HepG2 (cell line): Measurements from ENCODE around the gene C19orf44. TPM values are rescaled to one million over a fixed set of nuclear protein-coding genes. Genes with fewer than 3 reads are reported as not detected.

Experiments used
- ATAC-seq: fragments of 200-7000 bp; cut with Tn5 transposase; 3 replicates; pipeline ENCODE4 v1.9.1; 2020; ENCODE audit warnings: mild to moderate bottlenecking, moderate library complexity
- BruUV-seq: library from RNA; stranded (reverse); fragments of 400-500 nt; replicated peaks from 2 replicates; lab custom pipeline; 2021; lab: Mats Ljungman, UMichigan
- CTCF ChIA-PET: fragments of 300-600 bp; formaldehyde crosslinking; extraction: SDS; loops from one replicate; lab custom pipeline; 2021; ENCODE audit warnings: low total read pairs, inconsistent platforms, low intra/inter-chr PET ratio; lab: Yijun Ruan, JAX
- POLR2A ChIA-PET: fragments of 350-600 bp; sonication (Branson Sonifier 250); formaldehyde crosslinking; loops from one replicate; lab custom pipeline; 2020; ENCODE audit warnings: antibody characterized with exemption, inconsistent platforms; lab: Yijun Ruan, JAX
- DNase-seq: peaks from one replicate; pipeline ENCODE4 v3.0.0-alpha.2; 2015; ENCODE audit warnings: low spot score
- FAIRE-seq: peaks from 3 replicates; lab custom pipeline; 2011; peaks lifted over from hg19 to GRCh38; lab: Jason Lieb, UNC
- H2AFZ ChIP-seq: one replicate; pipeline ENCODE4 v1.6.1; 2011; ENCODE audit warnings: low read length, inconsistent platforms
- H3K27ac ChIP-seq: fragments of 300-600 bp; 3 replicates; pipeline ENCODE4 v1.8.0; 2011; ENCODE audit warnings: mixed run types, mild to moderate bottlenecking, mixed read lengths, low read length, inconsistent platforms; ENCODE audit not compliant: insufficient read depth; ENCODE audit errors: extremely low read length
- H3K27me3 ChIP-seq, 2 experiments: fragments of 200-600 bp in 1 of 2; 2 replicates in 1 of 2; 3 replicates in 1 of 2; pipeline versions ENCODE4 v1.6.0 to v1.8.0; 2011; ENCODE audit warnings: low read length in 2 of 2, mild to moderate bottlenecking in 2 of 2, moderate library complexity in 2 of 2, inconsistent platforms in 1 of 2; ENCODE audit not compliant: insufficient read depth in 2 of 2, control insufficient read depth in 1 of 2
- H3K36me3 ChIP-seq, 2 experiments: fragments of 200-600 bp in 1 of 2; replicated peaks in 1 of 2; 2 replicates in 1 of 2; 3 replicates in 1 of 2; pipeline versions ENCODE4 v1.5.1 to v1.8.0; 2011; ENCODE audit warnings: low read length in 2 of 2, inconsistent platforms in 1 of 2; ENCODE audit not compliant: insufficient read depth in 2 of 2, control insufficient read depth in 1 of 2
- H3K4me1 ChIP-seq: 2 replicates; pipeline ENCODE4 v1.5.1; 2012; ENCODE audit warnings: low read length, inconsistent platforms; ENCODE audit not compliant: insufficient read depth
- H3K4me2 ChIP-seq: 2 replicates; pipeline ENCODE4 v1.6.0; 2011; ENCODE audit warnings: low read depth, low read length, inconsistent platforms
- H3K4me3 ChIP-seq, 3 experiments: fragments of 200-600 bp in 1 of 3; sonication (generic), shearing (Covaris generic) in 1 of 3; replicated peaks in 1 of 3; 2 replicates each; pipeline ENCODE4 v1.5.1; 2011 to 2016; ENCODE audit warnings: low read length in 3 of 3, inconsistent platforms in 2 of 3, low read depth in 2 of 3, mild to moderate bottlenecking in 2 of 3, control low read depth in 1 of 3, mixed read lengths in 1 of 3; ENCODE audit not compliant: insufficient read depth in 1 of 3
- H3K79me2 ChIP-seq: one replicate; pipeline ENCODE4 v1.6.1; 2011; ENCODE audit warnings: low read length, inconsistent platforms; ENCODE audit not compliant: insufficient read depth
- H3K9ac ChIP-seq: 2 replicates; pipeline ENCODE4 v1.6.0; 2011; ENCODE audit warnings: mild to moderate bottlenecking, low read depth, low read length, inconsistent platforms; ENCODE audit not compliant: insufficient read depth
- H3K9me3 ChIP-seq: 2 replicates; pipeline ENCODE4 v1.5.1; 2012; ENCODE audit warnings: mild to moderate bottlenecking, low read length
- H4K20me1 ChIP-seq: 2 replicates; pipeline ENCODE4 v1.6.0; 2011; ENCODE audit warnings: inconsistent platforms, mild to moderate bottlenecking, low read length, moderate library complexity; ENCODE audit not compliant: insufficient read depth
- CBX1 ChIP-seq: IDR thresholded peaks from one replicate; pipeline ENCODE4 v1.6.1; 2016; ENCODE audit warnings: antibody characterized with exemption, low read depth
- EEA1 ChIP-seq: sonication (generic); formaldehyde crosslinking; IDR thresholded peaks from 2 replicates; pipeline ENCODE4 v1.5.1; 2020; ENCODE audit warnings: mild to moderate bottlenecking, missing genetic modification reagents, borderline replicate concordance
- HMG20B ChIP-seq: conservative IDR thresholded peaks from 2 replicates; pipeline ENCODE4 v1.6.1; 2016; ENCODE audit warnings: missing genetic modification reagents, missing compliant biosample characterization
- LCORL ChIP-seq, 2 experiments: fragments of 450-650 bp in 1 of 2; sonication (generic) in 1 of 2; formaldehyde crosslinking in 1 of 2; IDR thresholded peaks; 2 replicates each; pipeline versions ENCODE4 v1.5.0 to v1.6.1; 2017 to 2020; ENCODE audit warnings: antibody characterized with exemption in 1 of 2, missing genetic modification reagents in 1 of 2
- PAX8 ChIP-seq: sonication (generic); formaldehyde crosslinking; IDR thresholded peaks from 2 replicates; pipeline ENCODE4 v1.8.0; 2022; ENCODE audit warnings: mild to moderate bottlenecking, missing genetic modification reagents, borderline replicate concordance
- POLR2AphosphoS2 ChIP-seq: IDR thresholded peaks from 2 replicates; pipeline ENCODE4 v1.6.1; 2011; ENCODE audit warnings: low read depth, low read length, improper control_type of control experiment
- TEAD3 ChIP-seq: optimal IDR thresholded peaks from 2 replicates; pipeline ENCODE3; 2016; ENCODE audit warnings: borderline replicate concordance
- ZNF563 ChIP-seq: sonication (generic); formaldehyde crosslinking; IDR thresholded peaks from 2 replicates; pipeline ENCODE4 v1.8.0; 2022; ENCODE audit warnings: mild to moderate bottlenecking, moderate library complexity, missing genetic modification reagents
- ZNF567 ChIP-seq: sonication (generic); formaldehyde crosslinking; IDR thresholded peaks from 2 replicates; pipeline ENCODE4 v1.8.1; 2023; ENCODE audit warnings: mild to moderate bottlenecking, missing genetic modification reagents, borderline replicate concordance
- ZNF614 ChIP-seq: IDR thresholded peaks from 2 replicates; pipeline ENCODE4 v1.6.1; 2018; ENCODE audit warnings: missing biosample characterization, missing genetic modification reagents, inconsistent platforms, borderline replicate concordance
- ZNF777 ChIP-seq: sonication (generic); formaldehyde crosslinking; IDR thresholded peaks from 2 replicates; pipeline ENCODE4 v1.4.0; 2020; ENCODE audit warnings: missing genetic modification reagents
- WGBS: methylation state at CpG from one replicate; pipeline ENCODE4 v1.1.6; 2017; ENCODE audit warnings: low lambda C conversion rate; 5-methylcytosine and 5-hydroxymethylcytosine counted together
- in situ Hi-C: cut with HindIII; loops from 2 replicates; pipeline ENCODE4 v1.10.0; 2017; ENCODE audit warnings: low pct_unique_long_range_greater_than_20kb; ENCODE audit not compliant: extremely low pct_ligation_motif_present
- intact Hi-C: fragments of 100-400 bp; cut with micrococcal nuclease; formaldehyde crosslinking; loops from one replicate; pipeline ENCODE4 v1.10.0; 2022; ENCODE audit not compliant: unreplicated experiment
- polyA plus RNA-seq, 8 experiments: library from polyadenylated mRNA; depleted of rRNA in 3 of 8; stranded (reverse) in 7 of 8; unstranded in 1 of 8; fragments of >200 nt; fragmentation: Illumina TruSeq in 4 of 8; extraction: Trizol in 4 of 8; gene quantifications; 2 replicates each; pipeline versions ENCODE4 v1.2.1 to v1.2.3, GENCODE V29; 2011 to 2016; ENCODE audit warnings: low read depth in 4 of 8, missing spikeins in 1 of 8, mixed read lengths in 1 of 8; ENCODE audit not compliant: insufficient read depth in 1 of 8
- total RNA-seq, 5 experiments: library from RNA; depleted of rRNA; stranded (reverse); fragments of >200 nt; fragmentation: Illumina TruSeq; extraction: Trizol; gene quantifications; 2 replicates each; pipeline ENCODE4 v1.2.3, GENCODE V29; 2016; ENCODE audit warnings: low read depth in 1 of 5
- TF ChIP-seq, protein P1 (sequence below): sonication (generic); formaldehyde crosslinking; IDR thresholded peaks from 2 replicates; pipeline ENCODE4 v1.4.0; 2020; ENCODE audit warnings: missing genetic modification reagents
- TF ChIP-seq, protein P2 (sequence below): sonication (generic); formaldehyde crosslinking; IDR thresholded peaks from 2 replicates; pipeline ENCODE4 v1.4.0; 2020; ENCODE audit warnings: mild to moderate bottlenecking, missing genetic modification reagents, borderline replicate concordance

Gene C19orf44
- total and polyA plus RNA-seq, 2 of the 13 experiments (the other 11 are each of a cell fraction or from before 2014, with no cell fraction given), result 3.2 to 4.3 TPM

DNA sequence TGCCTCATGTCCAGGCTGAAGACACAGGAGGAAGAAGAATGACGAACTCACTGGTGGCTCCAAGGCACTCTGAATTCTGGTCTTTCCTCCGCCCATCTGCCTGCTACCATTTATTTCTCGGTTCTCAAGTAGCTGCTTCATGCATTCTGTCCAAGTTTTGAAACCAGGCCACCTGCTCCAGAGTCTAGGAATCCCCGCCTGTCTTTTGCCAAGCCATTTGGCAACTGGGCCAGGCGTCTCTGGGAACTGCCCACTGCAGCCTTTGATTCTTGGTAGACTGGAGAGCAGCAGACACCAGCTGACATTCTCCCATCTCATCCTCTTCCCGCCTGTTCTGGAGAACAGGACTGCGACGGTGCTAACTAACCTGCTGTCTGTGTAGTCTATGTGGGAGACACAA is 65.2 kb downstream of the C19orf44 start:
- Histone ChIP-seq H3K27ac (no peak overlapping the region), H4K20me1 (no peaks in the 10 kb centered on the region), H3K79me2 (no peaks in the 10 kb centered on the region), H3K4me3 (no peak overlapping the region), H3K36me3 (peaks cover 15 to 55% of the 10 kb centered on the region in 2 experiments), H3K27me3 (no peaks in the 10 kb centered on the region), H3K9ac (no peak overlapping the region)
- POLR2A ChIA-PET, result no interaction called here
- DNase-seq (no peak), ATAC-seq (no peak)
- in situ Hi-C loops, result no loop called here
- TF ChIP-seq TEAD3 (CRISPR knock-in tag) (no peak), HMG20B (CRISPR knock-in tag) (no peak), ZNF614 (CRISPR knock-in tag) (no peak)
- TF ChIP-seq, all 625 proteins: peak for 0
- Histone ChIP-seq H3K4me1 (no peaks in the 10 kb centered on the region), H3K4me2 (no peak overlapping the region), H2AFZ (no peak overlapping the region), H3K9me3 (no peaks in the 10 kb centered on the region)
- BruUV-seq, result no TSS peak
- intact Hi-C loops, result no loop called here
- CTCF ChIA-PET, result no interaction called here
- WGBS, result 98% methylated on average over 8 of the region's 8 CpGs
- FAIRE-seq, result no peak

DNA sequence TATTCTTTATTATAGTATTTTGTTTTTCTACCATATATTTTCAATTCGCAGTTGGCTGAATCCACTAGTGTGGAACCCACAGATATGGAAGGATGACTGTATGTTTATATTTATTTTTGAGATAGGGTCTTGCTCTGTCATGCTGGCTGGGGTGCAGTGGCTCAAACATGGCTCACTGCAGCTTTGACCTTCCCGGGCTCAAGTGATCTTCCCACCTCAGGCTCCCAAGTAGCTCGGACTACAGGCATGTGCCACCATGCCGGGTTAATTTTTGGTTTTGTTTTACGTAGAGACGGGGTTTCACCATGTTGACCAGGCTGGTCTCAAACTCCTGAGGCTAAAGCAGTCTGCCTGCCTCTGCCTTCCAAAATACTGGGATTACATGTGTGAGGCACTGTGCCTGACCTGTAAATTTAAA is 66.4 kb downstream of the C19orf44 start:
- DNase-seq (no peak), ATAC-seq (no peak), FAIRE-seq (no peak)
- CTCF ChIA-PET, result no interaction called here
- Histone ChIP-seq H4K20me1 (no peaks in the 10 kb centered on the region), H3K4me3 (no peak overlapping the region), H3K4me2 (no peak overlapping the region), H3K4me1 (no peaks in the 10 kb centered on the region), H3K9me3 (no peaks in the 10 kb centered on the region), H3K36me3 (peaks cover 14 to 59% of the 10 kb centered on the region in 2 experiments), H3K79me2 (no peaks in the 10 kb centered on the region), H3K27me3 (no peaks in the 10 kb centered on the region), H3K9ac (no peak overlapping the region), H3K27ac (no peak overlapping the region), H2AFZ (no peak overlapping the region)
- intact Hi-C loops (no loop called here), in situ Hi-C loops (no loop called here)
- BruUV-seq, result no TSS peak
- 96% methylated on average over 6 of the region's 6 CpGs for WGBS
- POLR2A ChIA-PET, result no interaction called here
- no peak for TF ChIP-seq ZNF567 (CRISPR knock-in tag)
- TF ChIP-seq, protein P1, sequence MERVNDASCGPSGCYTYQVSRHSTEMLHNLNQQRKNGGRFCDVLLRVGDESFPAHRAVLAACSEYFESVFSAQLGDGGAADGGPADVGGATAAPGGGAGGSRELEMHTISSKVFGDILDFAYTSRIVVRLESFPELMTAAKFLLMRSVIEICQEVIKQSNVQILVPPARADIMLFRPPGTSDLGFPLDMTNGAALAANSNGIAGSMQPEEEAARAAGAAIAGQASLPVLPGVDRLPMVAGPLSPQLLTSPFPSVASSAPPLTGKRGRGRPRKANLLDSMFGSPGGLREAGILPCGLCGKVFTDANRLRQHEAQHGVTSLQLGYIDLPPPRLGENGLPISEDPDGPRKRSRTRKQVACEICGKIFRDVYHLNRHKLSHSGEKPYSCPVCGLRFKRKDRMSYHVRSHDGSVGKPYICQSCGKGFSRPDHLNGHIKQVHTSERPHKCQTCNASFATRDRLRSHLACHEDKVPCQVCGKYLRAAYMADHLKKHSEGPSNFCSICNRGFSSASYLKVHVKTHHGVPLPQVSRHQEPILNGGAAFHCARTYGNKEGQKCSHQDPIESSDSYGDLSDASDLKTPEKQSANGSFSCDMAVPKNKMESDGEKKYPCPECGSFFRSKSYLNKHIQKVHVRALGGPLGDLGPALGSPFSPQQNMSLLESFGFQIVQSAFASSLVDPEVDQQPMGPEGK, result no peak
- TF ChIP-seq ZNF563 (CRISPR knock-in tag), result no peak
- TF ChIP-seq CBX1, result no peak
- no peak for TF ChIP-seq EEA1 (CRISPR knock-in tag)
- no peak for TF ChIP-seq POLR2AphosphoS2
- TF ChIP-seq LCORL (IDR thresholded peaks at IDR 0.05), result no peak
- no peak for TF ChIP-seq LCORL (CRISPR knock-in tag; IDR thresholded peaks at IDR 0.05)
- no peak for TF ChIP-seq PAX8
- TF ChIP-seq, protein P2, sequence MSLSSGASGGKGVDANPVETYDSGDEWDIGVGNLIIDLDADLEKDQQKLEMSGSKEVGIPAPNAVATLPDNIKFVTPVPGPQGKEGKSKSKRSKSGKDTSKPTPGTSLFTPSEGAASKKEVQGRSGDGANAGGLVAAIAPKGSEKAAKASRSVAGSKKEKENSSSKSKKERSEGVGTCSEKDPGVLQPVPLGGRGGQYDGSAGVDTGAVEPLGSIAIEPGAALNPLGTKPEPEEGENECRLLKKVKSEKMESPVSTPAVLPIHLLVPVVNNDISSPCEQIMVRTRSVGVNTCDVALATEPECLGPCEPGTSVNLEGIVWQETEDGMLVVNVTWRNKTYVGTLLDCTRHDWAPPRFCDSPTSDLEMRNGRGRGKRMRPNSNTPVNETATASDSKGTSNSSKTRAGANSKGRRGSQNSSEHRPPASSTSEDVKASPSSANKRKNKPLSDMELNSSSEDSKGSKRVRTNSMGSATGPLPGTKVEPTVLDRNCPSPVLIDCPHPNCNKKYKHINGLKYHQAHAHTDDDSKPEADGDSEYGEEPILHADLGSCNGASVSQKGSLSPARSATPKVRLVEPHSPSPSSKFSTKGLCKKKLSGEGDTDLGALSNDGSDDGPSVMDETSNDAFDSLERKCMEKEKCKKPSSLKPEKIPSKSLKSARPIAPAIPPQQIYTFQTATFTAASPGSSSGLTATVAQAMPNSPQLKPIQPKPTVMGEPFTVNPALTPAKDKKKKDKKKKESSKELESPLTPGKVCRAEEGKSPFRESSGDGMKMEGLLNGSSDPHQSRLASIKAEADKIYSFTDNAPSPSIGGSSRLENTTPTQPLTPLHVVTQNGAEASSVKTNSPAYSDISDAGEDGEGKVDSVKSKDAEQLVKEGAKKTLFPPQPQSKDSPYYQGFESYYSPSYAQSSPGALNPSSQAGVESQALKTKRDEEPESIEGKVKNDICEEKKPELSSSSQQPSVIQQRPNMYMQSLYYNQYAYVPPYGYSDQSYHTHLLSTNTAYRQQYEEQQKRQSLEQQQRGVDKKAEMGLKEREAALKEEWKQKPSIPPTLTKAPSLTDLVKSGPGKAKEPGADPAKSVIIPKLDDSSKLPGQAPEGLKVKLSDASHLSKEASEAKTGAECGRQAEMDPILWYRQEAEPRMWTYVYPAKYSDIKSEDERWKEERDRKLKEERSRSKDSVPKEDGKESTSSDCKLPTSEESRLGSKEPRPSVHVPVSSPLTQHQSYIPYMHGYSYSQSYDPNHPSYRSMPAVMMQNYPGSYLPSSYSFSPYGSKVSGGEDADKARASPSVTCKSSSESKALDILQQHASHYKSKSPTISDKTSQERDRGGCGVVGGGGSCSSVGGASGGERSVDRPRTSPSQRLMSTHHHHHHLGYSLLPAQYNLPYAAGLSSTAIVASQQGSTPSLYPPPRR (CRISPR knock-in tag), result no peak
- TF ChIP-seq ZNF777 (CRISPR knock-in tag), result no peak
